NT2/D1 (cell line): Measurements from ENCODE around the gene RAB7B.
"Not testable (repeated sequence)": the region's sequence is repeated elsewhere in the genome, so short reads cannot be mapped to it uniquely, and the experiment has no call there.

Experiments used
- DNase-seq: peaks from one replicate; pipeline ENCODE4 v3.0.0-alpha.2; 2011; ENCODE audit warnings: low read depth, low spot score
- H3K27me3 ChIP-seq: 2 replicates; pipeline ENCODE4 v1.6.0; 2011; ENCODE audit warnings: mild to moderate bottlenecking; ENCODE audit not compliant: insufficient read length, insufficient read depth
- H3K36me3 ChIP-seq: 2 replicates; pipeline ENCODE4 v1.6.1; 2011; ENCODE audit warnings: mild to moderate bottlenecking, low read length, mixed read lengths; ENCODE audit not compliant: insufficient read depth, insufficient read length
- H3K4me1 ChIP-seq: 2 replicates; pipeline ENCODE4 v1.5.1; 2011; ENCODE audit not compliant: insufficient read depth, insufficient read length
- H3K4me3 ChIP-seq: 2 replicates; pipeline ENCODE4 v1.5.1; 2011; ENCODE audit warnings: low read depth; ENCODE audit not compliant: insufficient read length
- H3K9ac ChIP-seq: 2 replicates; pipeline ENCODE4 v1.6.0; 2011; ENCODE audit warnings: low read depth; ENCODE audit not compliant: insufficient read length
- H3K9me3 ChIP-seq: 2 replicates; pipeline ENCODE4 v1.5.1; 2011; ENCODE audit warnings: mild to moderate bottlenecking, low read length; ENCODE audit not compliant: insufficient read depth
- SUZ12 ChIP-seq: IDR thresholded peaks from 2 replicates; pipeline ENCODE4 v1.6.1; 2011; ENCODE audit not compliant: insufficient read length, insufficient read depth; ENCODE audit errors: extremely low read depth
- YY1 ChIP-seq: IDR thresholded peaks from 2 replicates; pipeline ENCODE4 v1.6.1; 2011; ENCODE audit not compliant: insufficient read length, insufficient read depth
- ZNF274 ChIP-seq: IDR thresholded peaks from 2 replicates; pipeline ENCODE4 v1.6.1; 2011; ENCODE audit warnings: mild to moderate bottlenecking, low read depth, low read length

The RAB7B gene, protein sequence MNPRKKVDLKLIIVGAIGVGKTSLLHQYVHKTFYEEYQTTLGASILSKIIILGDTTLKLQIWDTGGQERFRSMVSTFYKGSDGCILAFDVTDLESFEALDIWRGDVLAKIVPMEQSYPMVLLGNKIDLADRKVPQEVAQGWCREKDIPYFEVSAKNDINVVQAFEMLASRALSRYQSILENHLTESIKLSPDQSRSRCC

DNA sequence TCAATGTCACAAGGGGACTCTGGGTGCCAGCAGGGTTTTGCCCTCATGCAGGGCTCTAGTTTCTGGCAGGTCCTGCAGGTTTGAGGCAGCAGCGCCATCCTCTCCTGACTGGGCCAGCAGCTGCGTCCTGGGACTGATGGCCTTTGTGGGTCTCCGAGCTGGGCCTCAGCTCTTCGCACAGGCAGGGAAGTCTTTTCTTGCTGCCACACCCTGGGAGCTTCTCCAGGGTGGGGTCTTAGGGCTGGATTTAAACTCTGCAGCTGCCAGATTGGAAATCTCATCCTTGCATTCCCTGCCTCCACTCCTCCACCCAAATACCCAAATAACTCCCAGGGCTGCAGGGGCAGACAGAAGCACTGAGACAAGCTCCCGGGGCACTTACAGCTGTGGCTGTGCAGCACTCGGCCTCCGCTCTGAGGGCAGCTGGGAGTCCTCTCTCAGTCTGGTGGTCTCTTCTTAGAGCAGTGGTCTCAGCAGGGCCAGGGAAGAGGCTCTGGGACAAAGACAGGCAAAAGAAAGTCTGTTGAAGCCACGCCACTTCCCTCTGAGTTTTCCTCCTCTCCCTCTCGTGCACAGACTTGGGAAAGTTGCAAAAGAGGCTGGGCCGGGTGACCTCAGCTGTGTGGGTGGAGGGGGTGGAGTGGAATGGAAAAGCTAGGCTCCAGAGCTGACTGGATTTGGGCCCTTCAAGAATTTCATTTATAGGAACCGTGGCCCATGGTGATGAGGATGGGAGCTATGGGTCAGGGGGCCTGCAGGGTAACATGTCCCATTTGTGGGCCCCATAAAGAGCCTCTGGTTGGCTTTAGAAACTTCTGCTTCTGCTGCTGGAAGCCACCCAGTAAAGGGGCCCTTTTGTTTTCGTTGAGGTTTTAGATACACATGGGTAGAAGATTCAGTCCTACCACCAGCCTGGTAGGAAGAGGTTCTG, at the start of gene RAB7B:
Gene RAB7B, minus strand, starts transcription at position 525 of the 931 bp plus-strand sequence. CDS start 9,260 bp downstream, outside the sequence.
- H3K36me3 ChIP-seq, result no peaks in the 10 kb centered on the region
- no peaks in the 10 kb centered on the region for H3K27me3 ChIP-seq
- peak within 1 kb of the TSS; percentile 57 for H3K9ac ChIP-seq
- DNase-seq, result no peak
- H3K4me1 ChIP-seq, result peaks cover 11% of the 10 kb centered on the region
- peaks cover 18% of the 10 kb centered on the region for H3K9me3 ChIP-seq
- no peak within 1 kb of the TSS for H3K4me3 ChIP-seq
- TF ChIP-seq SUZ12 (no peak), YY1 (no peak), ZNF274 (no peak)

DNA sequence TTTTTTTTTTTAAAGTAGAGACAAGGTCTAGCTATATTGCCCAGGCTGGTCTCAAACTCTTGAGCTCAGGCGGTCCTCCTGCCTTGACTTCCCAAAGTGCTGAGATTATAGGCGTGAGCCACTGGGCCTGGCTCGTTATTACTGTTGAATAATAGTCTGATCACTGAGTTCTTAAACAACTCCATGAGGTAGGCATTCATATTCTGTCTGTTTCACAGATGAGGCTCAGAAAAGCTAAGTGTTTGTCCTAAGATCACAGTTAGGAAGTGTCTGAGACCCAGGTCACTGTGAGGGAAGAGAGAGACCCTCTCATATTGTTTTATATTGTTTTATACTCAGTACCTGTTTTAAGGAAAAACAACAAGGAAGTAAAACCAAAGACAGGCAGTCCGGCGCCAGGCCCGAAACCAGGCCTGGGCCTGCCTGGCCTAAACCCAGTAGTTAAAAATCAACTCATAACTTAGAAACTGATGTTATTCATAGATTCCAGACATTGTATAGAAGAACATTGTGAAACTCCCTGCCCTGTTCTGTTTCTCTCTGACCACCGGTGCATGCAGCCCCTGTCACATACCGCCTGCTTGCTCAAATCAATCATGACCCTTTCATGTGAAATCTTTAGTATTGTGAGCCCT, 49.2 kb upstream of the RAB7B start:
- H3K9ac ChIP-seq, H3K36me3 ChIP-seq, H3K27me3 ChIP-seq, DNase-seq, H3K4me1 ChIP-seq, H3K4me3 ChIP-seq: not testable (repeated sequence)
- peaks cover 12% of the 10 kb centered on the region; the same call in 1 of the 2 replicates for H3K9me3 ChIP-seq

DNA sequence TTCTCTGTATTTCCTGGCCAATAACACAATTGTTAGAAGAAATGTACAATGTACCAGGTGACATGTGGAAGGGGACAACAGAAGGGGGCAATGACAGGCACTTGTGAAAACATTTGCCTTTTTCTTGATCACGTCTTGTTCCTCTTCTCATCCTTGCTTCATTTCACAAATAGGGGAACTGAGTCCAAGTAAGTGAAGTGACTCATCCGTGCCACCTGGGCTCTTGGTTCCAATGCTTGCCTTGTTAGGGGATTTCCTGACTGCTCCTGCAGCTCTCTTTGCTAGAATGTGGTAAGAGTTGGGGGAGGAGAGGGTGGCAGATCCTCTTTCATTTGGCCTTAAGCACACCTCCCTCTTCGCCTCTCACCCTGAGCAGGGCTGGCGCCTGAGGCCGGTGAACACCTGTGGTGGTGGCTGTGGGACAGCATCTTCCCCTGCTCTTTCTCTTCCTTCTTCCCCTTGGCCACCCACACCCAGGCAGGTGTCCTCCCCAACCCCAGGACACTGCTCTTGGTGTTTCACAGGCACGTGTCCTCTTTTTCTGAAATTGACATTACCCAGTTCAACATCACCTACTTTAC, 47.5 kb upstream of the RAB7B start:
- Histone ChIP-seq H3K9ac (no peak overlapping the region), H3K36me3 (no peaks in the 10 kb centered on the region), H3K27me3 (no peaks in the 10 kb centered on the region), H3K4me3 (no peak overlapping the region), H3K4me1 (no peaks in the 10 kb centered on the region), H3K9me3 (peaks cover 12% of the 10 kb centered on the region; the same call in 1 of the 2 replicates)
- no peak for TF ChIP-seq ZNF274
- no peak for TF ChIP-seq YY1
- no peak for DNase-seq

DNA sequence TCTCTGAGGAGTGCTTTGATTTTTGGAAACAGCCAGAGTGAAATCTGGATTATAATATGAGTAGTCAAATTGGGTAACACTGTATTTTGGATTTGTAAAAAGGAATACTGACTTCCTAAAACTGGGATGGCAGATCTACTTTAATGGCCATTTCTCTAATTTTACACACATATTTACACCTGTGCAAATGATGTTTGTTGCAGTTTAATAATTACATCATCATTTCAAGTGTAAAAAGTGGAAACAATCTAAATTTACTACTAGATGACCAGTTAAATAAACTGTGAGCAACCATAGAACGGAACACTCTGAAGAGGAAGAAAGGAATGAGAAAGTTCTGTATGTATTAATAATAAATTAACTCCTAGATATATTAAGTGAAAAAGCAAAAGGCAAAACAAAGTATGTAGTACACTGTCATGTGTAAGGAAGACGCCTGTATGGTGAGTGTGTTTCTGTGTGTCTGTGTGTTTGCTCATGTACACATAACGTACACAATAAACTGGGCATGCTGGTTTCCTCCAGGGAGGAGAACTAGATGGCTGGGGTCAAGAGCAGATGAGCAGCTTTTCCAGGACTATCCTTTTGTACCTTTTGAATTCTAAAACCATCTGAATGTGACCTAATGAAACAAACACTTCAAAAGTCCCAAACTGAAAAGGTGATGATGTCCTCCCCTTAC, 46.9 kb upstream of the RAB7B start:
- Histone ChIP-seq H3K36me3 (no peaks in the 10 kb centered on the region), H3K4me1 (no peaks in the 10 kb centered on the region), H3K9me3 (peaks cover 12% of the 10 kb centered on the region; the same call in 1 of the 2 replicates), H3K9ac (no peak overlapping the region), H3K4me3 (no peak overlapping the region), H3K27me3 (no peaks in the 10 kb centered on the region)
- TF ChIP-seq SUZ12 (no peak), ZNF274 (no peak), YY1 (no peak)
- DNase-seq, result no peak

DNA sequence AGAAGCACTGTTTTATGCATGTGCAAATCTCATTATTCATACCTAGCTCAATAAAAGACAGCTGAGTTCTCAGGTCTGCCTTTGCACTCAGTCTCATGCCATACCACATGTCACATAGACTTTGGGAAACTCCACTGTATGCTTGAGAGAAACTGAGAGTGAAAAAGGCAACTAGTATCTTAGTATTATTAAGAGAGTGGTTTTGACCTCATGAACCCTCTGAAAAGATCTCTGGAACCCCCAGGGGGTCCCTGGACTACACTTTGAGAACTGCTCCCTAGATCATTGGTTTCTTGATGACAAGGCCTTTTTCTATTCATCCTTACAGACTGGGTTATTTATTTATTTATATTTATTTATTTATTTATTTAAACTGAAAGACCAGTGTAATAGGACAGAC, 46.1 kb upstream of the RAB7B start:
- no peak for DNase-seq
- Histone ChIP-seq H3K4me1 (no peaks in the 10 kb centered on the region), H3K9ac (no peak overlapping the region), H3K27me3 (no peaks in the 10 kb centered on the region), H3K9me3 (peaks cover 12% of the 10 kb centered on the region; the same call in 1 of the 2 replicates), H3K4me3 (no peak overlapping the region), H3K36me3 (no peaks in the 10 kb centered on the region)
- no peak for TF ChIP-seq SUZ12
- no peak for TF ChIP-seq YY1
- TF ChIP-seq ZNF274, result no peak

DNA sequence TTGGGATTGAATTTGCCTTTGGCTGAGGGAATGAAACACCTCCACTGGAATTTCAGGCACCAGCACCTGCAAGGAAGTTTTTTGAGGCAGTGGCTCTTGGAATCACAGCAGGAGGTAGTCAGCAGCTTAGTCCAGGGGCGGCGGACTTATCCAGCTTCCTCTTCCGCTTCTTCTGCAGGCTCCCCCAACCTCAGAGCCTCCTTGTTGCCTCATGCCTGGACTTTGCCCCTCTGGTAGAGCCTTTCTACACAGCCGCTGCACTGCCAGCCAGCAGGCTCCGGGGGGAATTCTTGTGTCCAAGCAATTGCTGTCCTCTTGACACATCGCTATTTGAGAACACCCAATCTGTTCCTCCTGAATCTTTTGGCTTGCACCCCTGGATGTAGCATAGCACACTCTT, 45.4 kb upstream of the RAB7B start:
- Histone ChIP-seq H3K36me3 (no peaks in the 10 kb centered on the region), H3K9me3 (peaks cover 12% of the 10 kb centered on the region; the same call in 1 of the 2 replicates), H3K4me1 (no peaks in the 10 kb centered on the region), H3K9ac (no peak overlapping the region), H3K4me3 (no peak overlapping the region), H3K27me3 (no peaks in the 10 kb centered on the region)
- no peak for DNase-seq
- TF ChIP-seq SUZ12, result no peak
- no peak for TF ChIP-seq YY1
- TF ChIP-seq ZNF274, result no peak
